ELR (cell line): ENCODE measurements around the gene PPP1R3C.
A peak's percentile ranks its signal among the peaks of the same experiment; 100 is the strongest.

Experiments used
- DNase-seq: peaks from one replicate; pipeline ENCODE4 v3.0.0-alpha.2; 2015; ENCODE audit warnings: low read depth

Gene PPP1R3C

DNA sequence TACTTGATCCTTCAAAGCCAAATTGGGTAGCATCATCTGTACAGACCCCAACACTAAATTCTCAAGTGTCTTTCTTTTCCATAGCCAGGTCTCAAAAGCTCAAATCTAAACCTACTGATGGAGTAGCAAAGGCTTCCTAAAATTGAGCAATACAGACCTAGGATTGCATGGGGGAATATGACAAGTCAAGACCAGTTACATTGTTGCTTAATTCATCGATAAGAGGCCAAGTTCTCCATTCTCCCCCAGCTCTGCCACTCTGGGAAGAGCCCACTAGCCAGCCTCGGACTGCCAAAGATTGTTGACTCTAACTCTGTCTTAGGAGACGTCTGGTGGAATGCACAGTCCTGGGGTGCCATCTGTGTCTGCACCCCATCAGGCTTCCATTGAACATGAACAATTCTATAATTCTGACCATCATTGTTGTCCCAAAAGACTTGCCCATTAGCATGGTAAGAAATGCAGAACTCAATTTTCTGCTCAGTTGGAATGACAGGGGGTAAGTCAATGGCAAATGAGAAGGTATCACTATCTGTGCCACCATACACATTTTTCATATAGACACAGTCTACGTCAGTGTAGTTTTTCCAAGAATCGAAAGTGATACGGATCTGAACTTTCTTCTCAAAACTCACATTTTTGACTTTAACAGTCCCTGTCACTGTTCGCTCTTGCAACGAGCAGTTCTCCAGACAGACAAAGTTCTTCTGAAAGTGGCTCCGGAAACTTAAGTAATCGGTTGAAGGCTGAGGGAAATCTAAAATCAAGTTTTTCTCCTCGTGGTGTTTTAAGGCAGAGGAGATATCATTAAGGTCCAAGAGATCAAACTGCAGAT lies 2.9 kb downstream of the PPP1R3C start:
- DNase-seq: no peak

DNA sequence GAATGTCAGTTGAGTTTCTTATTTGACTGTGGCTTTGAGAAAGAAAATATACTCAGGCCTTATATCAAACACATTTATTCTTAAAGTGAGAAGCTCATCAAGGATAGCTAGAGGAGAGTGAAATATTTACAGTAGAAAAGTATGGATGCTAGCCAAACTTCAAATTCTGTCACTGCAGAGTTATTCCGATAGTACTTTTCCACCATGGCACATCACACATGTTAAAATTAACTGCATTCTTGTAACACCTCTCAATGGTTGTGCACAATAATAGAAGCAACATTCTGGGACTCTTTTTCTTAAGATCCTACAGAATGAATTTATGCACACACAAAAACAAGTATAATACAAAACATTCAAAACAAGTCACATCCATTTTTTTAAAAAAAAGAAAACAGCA lies 4.5 kb downstream of the PPP1R3C start:
- DNase-seq: no peak

DNA sequence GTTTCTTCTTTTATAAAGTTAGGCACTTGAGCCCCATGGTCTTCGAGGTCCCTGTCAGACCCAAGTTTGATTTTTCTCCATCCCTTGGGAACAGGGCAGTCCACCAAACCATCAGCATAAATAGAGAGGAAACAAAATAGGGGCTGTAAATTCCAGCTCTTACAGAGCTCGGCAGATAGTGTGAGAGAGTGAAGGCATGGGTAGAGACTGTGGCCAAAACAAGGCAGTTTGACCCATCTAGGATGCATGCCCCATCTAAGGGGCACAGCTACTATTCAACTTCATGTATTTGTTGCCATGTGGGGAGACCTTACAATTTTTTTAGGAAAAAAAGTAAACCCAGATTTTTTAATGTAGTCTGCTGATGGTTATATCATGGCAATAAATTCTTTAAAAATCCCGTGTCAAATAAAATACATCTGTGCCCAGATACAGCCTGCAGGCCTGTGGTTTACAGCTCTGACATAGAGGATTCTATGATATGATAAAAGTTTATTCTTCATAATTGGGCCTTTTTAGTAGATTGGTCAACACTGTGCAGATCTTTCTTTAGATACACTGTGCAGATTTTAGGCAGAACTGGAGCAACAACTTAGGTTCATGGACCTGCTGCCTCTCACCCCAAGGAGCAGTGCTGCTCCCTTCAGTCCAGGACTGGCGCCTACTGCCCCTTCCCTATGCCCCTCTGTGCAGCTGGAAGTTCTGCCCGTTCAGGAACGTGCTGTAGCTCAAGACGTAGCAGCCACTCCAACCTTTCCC lies 5.3 kb downstream of the PPP1R3C start:
- DNase-seq: no peak

DNA sequence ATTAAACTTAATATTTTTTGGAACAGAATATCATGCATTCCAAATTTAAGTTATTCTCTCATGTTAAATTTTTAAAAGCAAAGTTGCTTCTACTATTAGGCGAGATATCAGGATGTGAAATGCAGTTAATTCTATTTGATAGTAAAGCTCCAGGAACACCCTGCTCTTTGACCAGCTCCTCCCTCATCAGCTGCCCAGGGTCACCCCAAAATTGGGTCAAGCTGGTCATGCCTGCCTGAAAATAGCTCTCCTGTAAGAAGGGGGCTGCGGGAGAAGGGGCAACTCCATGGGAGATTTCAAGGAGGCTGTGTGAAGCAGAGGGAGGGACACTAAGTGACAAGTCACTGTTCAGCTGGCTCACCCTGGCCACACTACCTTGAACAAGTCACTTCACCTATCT lies 5.9 kb downstream of the PPP1R3C start:
- no peak for DNase-seq

DNA sequence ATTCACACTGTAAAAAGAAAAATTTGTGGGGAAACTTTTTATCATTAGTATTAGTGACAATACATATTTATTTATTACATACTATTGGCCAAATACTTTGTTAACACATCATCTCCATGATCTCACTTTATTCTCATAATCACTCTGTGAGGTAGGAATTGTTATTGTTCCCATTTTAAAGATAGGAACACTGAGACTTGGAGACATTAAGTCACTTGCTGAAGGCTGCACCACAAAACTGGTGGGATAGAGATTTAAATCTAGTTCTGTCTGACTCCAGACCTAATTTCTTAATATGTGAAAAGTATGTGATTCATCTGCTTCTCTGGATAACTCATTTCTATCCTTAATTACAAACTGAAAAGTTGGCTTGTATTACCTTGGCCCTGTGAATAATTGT lies 8.2 kb downstream of the PPP1R3C start:
- no peak for DNase-seq

DNA sequence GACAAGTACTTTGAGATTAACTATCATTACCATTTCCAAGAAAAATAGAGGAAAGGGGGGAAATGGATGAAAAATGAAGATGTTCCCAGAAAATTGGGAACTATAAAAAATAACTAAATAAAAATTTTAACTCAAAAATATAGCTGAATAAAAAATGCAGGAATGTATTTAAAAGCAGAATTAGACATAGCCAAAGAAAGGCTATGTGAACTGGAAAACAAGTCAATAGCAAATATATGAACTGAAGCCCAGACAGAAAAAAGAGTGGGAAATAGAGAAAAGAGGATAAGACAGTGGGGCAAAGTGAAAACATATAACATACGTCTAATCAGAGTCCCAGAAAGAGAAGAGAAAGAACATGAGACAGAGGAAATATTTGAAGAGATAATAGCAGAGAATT lies 10.3 kb downstream of the PPP1R3C start:
- no peak for DNase-seq

DNA sequence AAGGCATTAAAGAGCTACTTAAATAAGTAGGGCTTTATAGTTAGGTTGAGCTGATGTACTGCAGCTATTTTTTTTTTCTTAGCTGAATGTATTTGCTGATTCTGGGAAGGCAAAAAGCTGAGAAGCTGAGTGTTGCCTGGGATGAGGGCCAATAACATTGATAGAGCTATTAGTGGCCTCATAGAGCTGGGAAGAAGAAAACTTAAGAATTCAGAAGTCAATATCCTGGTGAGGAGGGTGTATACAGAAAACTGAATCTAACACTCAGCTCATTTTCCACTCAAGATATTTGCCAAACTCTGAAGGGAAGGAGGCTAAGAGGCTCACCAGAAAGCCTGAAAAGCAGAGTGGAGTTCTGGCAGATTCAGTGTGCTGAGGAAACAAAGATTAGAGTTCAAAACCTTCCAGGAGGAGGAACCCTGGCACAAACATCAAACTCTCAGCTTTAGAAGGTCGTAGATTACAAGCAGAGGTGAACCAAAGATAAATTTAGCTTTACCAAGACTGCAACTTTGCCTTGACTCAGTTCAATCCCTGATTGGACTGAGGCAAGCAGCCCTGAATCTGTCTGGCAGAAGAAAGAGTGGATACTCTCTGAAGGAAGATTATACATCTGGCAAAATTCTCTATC lies 11.3 kb downstream of the PPP1R3C start:
- DNase-seq: no peak

DNA sequence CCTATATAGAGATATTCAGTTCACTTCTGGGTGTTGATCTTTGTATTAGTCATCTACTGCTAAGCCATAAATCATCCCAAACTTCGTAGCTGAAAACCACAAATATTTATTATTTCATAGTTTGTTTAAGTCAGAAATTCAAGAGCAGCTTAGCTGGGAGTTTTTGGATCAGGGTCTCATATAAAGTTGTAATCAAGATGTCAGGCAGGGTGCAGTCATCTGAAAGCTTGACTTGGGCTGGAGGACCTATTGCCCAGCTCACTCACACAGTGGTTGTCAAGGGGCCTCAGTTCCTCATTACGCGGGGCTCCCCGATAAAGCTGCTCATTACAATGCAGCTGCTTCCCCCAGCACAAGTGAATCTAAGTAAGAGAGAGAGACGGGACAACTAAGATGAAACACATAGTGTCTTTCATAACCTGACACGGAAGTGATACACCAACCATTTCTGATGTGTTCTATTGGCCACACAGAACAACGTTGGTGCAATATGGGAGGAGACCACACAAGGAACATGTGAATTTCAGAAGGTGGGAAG lies 15.7 kb downstream of the PPP1R3C start:
- peak; percentile 93 for DNase-seq

DNA sequence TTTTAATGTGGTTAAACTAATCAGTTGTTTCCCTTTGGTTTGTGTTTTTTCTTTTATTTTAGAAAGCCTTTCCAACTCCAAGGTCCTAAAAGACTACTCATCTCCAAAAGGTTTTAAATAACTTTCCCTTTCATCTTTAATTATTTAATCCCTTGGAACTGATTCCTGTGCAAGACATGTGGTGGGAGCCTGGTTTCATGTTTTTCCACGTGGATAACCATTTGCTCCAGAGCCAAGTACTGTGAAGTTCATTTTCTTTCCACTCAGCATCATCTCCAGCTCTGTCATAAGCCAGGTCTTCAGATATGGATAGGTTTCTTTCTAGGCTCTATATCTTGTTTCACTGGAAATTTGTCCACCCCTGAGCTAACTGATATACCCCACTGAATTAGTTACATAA lies 16.7 kb downstream of the PPP1R3C start:
- no peak for DNase-seq

DNA sequence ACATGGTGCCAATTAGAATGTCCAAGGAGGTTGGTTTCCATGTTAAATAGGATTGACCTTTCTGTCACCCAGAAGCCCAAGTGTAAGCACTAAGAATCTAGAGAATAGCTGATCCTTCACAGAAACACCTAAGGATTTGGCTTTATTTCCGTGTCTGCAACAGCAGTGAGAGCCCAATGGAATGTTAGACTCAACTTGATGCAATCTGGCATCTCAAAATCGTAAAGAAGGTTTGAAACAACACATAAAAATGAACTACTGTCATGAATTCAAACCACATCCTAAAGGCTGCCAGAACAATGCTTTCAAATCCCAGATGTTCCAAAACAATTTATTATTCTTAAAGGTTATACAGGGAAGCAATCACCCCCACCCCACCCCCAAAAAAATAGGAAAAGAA lies 18.6 kb downstream of the PPP1R3C start:
- DNase-seq: peak; percentile 88

DNA sequence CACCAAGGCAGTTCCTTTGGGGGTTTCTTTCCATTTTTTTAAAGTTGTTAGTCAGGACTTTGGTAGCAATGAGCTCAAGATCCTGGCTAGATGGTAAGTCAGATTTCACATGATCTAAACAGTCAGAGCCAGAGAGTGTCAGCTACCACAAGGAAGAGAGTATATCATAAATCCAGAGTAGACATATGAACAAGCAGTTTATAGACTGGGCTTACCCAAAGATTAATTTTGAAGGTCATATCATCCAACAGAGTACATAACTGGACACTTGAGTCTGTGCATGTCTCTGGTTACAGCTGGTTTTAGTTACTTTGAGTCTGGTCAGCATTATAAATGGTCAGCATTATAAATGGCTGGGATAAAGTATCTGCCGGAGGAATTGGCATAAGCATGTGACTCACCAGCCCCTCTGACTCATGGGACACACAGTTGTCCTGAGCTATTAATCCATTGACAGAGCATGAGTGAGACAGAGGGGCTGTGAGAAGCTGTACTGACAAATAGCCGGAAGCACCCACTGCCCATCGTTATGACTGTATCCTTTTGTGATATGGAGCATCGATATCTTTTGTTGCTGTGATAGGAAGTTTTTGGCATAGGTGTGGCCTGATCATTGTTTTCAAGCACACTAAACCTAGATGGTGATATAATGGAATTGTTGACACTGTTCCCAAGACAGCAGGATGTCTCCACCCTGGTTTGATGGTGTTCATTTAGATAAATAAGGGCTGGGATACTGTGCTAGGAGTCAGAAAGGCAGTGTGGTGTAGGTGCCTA lies 19.3 kb downstream of the PPP1R3C start:
- DNase-seq: peak; percentile 99

DNA sequence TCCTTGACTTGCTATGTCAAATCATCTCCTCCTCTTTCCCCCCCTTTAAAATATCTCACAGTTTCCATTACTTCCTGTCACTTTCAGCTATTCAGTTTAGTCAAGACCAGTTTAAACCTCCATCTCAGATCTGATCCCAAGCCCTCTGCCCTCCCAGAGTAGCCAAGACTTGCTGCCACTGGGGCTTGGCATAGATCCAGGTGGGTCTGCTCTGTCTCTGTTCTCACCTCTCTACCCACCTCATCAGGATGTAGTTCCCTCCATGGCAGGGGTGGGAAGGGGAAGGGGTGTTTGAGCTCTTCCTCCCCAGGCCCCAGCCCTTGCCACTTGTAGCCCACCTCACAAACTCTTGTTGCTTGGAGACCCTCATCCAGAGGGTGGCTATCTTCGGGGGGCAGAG lies 22.0 kb downstream of the PPP1R3C start:
- no peak for DNase-seq

DNA sequence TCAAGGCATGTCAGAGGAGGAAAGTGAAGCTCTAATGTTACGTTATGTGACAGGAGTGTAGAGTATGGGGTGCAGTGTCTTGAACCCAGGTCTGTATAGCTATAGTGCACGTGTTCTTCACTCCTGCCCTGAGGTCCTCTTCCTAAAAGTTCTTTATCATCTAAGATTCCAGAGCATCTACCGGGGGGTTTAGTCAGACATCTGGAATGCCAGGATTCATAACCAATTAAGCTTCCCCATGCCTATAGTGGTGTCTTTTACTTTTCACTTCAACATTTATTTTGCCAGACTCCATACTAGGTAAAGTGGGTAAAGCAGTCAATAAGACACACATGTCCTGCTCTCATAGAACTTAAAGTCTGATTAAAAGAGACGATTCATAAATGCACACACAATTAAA lies 22.4 kb downstream of the PPP1R3C start:
- DNase-seq: peak; percentile 77

DNA sequence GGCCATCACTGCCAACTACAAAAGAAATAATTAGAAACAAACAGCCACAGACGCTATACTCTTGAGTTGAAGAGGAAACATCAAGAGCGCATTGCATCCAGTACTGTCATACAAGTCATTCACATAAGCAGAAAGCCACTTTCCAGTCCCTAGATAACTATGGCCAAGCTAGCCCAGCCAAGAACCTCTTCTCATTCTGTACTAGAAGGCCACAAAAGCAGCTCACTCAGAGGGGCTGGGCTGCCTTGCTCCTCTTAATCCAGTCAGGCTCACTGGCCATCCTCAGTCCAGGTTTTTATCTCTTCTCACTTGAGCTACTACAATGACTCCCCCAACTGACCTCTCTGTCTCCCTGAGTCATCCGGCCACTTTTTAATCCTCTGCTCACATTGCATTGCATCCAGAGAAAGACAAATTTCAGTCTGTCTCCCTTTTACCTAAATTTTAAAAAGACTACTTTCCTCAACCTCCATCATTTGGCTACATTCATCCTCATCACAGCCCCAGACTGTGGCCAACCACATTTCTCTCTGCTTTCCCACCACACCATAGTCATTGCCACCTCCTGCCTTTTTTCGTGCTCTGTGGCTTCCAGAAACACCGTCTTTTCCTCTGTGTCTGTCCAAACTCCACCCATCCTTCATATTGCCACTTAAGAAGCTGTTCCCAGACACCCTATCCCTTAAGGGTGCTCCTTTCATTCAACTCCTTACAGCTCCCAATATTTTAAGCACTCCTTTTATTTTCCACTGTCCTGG lies 25.0 kb downstream of the PPP1R3C start:
- no peak for DNase-seq

DNA sequence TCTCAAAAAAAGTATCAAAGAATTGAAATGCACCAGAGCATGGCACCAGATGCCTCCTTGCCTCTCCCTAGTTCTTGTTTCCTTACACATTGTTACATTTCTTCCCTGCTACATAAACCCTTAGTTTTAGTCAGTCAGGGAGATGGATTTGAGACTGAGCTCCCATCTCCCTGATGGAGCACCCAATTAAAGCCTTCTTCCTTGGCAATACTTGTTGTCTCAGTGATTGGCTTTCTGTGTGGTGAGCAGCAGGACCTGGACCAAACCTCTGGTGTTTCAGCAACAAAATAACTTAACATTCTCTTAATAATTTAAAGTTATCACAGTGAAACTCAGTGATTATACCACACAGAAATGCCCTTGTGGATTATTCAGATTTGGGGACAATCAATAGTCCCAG lies 26.9 kb downstream of the PPP1R3C start:
- DNase-seq: no peak

DNA sequence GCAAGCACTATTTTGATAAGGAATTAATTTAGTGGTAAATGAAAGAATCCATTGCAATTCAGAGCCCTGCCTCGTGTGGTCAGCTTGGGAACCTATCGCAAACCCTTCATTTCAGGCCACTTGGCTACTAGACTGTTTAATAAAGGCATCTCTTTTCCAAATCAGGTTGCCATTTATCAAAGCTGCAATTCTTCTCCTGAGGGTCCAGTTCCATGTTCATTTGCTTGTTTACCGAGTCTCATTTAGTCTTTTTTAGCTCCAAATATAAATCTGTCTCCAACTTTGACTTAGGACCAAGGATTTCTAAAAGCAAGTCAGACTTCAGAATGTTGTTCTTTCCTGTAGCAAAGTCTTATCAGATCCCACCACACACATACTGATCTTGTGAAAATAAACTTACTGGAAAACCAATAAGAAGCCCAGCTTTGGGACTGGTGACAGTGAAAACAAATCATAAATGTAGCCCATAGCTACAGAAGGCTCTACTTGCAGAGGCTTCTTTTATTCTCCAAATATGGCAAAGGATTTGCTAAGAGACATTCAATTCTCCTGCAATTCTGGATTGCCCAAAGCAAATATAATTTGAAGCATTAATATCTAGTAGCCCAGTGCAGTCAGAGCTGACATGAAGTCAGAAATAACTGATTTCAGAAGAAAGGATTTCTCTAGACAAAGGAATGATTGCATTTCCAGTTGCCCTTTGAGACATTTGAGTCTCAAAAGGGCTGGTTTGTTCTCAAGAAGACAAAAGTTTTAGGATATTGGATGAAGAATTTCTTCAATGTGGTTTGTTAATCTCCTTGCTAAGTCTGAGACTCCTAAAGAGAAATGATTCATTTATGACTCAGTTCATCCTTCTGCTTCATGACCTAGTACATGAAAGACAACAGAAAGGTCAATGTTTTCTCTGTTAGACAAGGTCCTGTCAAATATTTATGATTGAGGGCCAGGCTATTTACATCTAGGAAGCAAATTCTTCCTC lies 28.0 kb downstream of the PPP1R3C start:
- peak; percentile 82 for DNase-seq

DNA sequence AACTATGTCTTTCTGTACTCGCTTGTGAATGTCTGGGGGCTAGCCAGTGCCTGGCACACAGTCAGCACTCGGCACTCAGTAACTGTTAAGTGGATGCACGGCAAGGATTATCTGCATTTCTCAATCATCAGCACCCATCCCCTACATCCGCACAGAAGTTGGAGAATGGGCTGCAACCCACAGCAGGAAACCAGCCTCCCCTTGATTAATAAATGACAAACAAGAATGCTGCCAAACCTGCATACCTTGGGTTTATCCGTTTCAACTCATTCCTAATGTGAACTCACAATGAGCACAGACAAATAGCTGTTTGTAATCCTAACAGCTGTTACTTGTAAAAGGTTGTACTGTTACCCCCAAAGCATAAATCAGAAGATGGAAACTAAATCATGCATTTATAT lies 28.9 kb downstream of the PPP1R3C start:
- no peak for DNase-seq

DNA sequence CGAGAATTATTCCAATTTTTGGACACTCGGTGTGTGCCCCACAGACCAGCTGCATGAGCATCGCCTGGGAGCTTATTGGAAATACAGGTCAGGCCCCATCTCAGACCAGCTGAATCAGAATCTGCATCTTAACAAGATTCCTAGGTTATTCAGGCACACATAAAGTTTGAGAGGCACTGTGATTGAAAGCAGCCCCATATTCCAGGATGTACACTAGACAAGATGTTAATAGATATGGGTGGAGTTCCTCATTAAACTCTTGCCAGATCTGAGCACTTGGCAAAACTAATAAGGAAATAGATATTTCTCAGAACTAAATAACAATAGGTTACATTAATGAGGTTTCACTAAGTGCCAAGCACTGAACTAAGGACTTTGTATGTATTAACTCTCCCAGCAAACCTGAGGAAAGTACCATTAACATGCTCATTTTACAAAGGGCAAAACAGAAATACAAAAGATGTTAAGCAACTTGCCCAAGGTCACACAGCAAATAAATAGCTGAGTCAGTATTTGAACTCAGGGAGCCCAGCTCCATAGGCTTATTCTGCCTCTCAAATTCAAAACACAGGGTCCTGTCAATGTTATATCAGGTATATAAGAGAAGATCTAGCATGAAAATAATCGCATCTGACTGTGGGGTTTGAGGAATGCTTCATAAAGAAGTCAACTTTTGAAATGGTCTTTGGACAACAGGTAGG lies 29.9 kb downstream of the PPP1R3C start:
- no peak for DNase-seq

DNA sequence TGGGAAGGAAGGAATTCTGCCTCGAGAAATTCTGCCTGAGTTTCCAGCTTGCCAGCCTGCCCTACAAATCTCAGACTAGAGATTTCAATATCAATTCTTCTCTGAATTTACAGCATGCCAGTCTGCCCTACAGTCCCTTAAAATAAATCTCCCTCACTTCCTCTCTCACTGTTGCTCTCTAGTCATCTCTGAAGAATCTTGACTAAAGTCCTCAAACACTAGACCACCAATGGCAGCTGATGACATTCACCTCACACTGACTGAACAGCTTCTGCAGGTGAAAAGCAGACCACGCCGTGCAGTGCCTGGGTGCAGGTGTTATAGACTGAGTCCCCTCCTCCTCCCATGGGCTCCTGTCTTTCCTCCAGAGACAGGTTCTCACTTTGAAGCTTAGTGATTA lies 30.4 kb downstream of the PPP1R3C start:
- no peak for DNase-seq
